H1 (cell line): ENCODE measurements around the gene FBXL15. TPM values are rescaled to one million over a fixed set of nuclear protein-coding genes. Genes with fewer than 3 reads are reported as not detected.
A peak's percentile ranks its signal among the peaks of the same experiment; 100 is the strongest.

ENCODE experiments used
- CTCF ChIA-PET: fragments of 300-600 bp; sonication (Branson Sonifier 250); formaldehyde crosslinking; loops from one replicate; lab custom pipeline; 2021; ENCODE audit not compliant: partially characterized antibody; lab: Charles Lee
- POLR2A ChIA-PET: fragments of 300-600 bp; sonication (Branson Sonifier 250); formaldehyde crosslinking; loops from one replicate; lab custom pipeline; 2021; ENCODE audit warnings: inconsistent platforms; ENCODE audit not compliant: partially characterized antibody; lab: Charles Lee
- DNase-seq, 2 experiments: peaks; one replicate each; pipeline versions ENCODE4 v3.0.0 to v3.0.0-alpha.2; 2010 to 2022; ENCODE audit warnings: low spot score in 2 of 2, low read depth in 1 of 2, mixed read lengths in 1 of 2
- FAIRE-seq: peaks from 2 replicates; lab custom pipeline; 2011; peaks lifted over from hg19 to GRCh38; lab: Jason Lieb, UNC
- H2AFZ ChIP-seq: 2 replicates; pipeline ENCODE4 v1.8.1; 2012; ENCODE audit warnings: low read length, inconsistent platforms
- H2AK5ac ChIP-seq: 2 replicates; pipeline ENCODE4 v1.6.1; 2013; ENCODE audit warnings: low read depth, low read length
- H2BK120ac ChIP-seq: replicated peaks from 2 replicates; pipeline ENCODE3; 2013; ENCODE audit warnings: low read depth, low read length, inconsistent platforms
- H2BK12ac ChIP-seq: 2 replicates; pipeline ENCODE4 v1.6.1; 2013; ENCODE audit warnings: low read depth, low read length
- H2BK15ac ChIP-seq: 2 replicates; pipeline ENCODE4 v1.6.1; 2013; ENCODE audit warnings: low read length
- H2BK20ac ChIP-seq: 2 replicates; pipeline ENCODE4 v1.6.1; 2013; ENCODE audit warnings: low read length
- H2BK5ac ChIP-seq: 2 replicates; pipeline ENCODE4 v1.6.1; 2013; ENCODE audit warnings: low read depth, low read length
- H3K14ac ChIP-seq: 2 replicates; pipeline ENCODE4 v1.6.1; 2013; ENCODE audit warnings: inconsistent platforms; ENCODE audit not compliant: insufficient read length
- H3K18ac ChIP-seq: 2 replicates; pipeline ENCODE4 v1.6.1; 2013; ENCODE audit warnings: low read length; ENCODE audit errors: extremely low read depth
- H3K23ac ChIP-seq: 2 replicates; pipeline ENCODE4 v1.6.1; 2013; ENCODE audit warnings: inconsistent platforms; ENCODE audit not compliant: insufficient read length
- H3K23me2 ChIP-seq: 2 replicates; pipeline ENCODE4 v1.6.1; 2013; ENCODE audit warnings: low read depth, low read length
- H3K27ac ChIP-seq: 2 replicates; pipeline ENCODE4 v1.6.1; 2011; ENCODE audit warnings: low read depth, low read length, inconsistent platforms
- H3K27me3 ChIP-seq, 4 experiments: replicated peaks in 1 of 4; 1 replicate in 1 of 4; 2 replicates in 3 of 4; pipeline versions ENCODE4 v1.6.1 to v1.8.1; 2011 to 2013; ENCODE audit warnings: low read length in 3 of 4, mild to moderate bottlenecking in 3 of 4, inconsistent platforms in 2 of 4, mixed read lengths in 2 of 4, moderate library complexity in 1 of 4; ENCODE audit not compliant: control insufficient read depth in 3 of 4, insufficient read depth in 3 of 4; ENCODE audit errors: extremely low read depth in 1 of 4
- H3K36me3 ChIP-seq, 4 experiments: 2 replicates each; pipeline versions ENCODE4 v1.6.1 to v1.8.1; 2011 to 2013; ENCODE audit warnings: mild to moderate bottlenecking in 4 of 4, low read length in 3 of 4, moderate library complexity in 2 of 4, control low read depth in 1 of 4, inconsistent platforms in 1 of 4; ENCODE audit not compliant: insufficient read depth in 4 of 4, control insufficient read depth in 2 of 4
- H3K4ac ChIP-seq: replicated peaks from 2 replicates; pipeline ENCODE3; 2013; ENCODE audit warnings: low read length, low read depth, mixed read lengths, inconsistent platforms; ENCODE audit not compliant: insufficient read length
- H3K4me1 ChIP-seq, 4 experiments: replicated peaks in 1 of 4; 1 replicate in 1 of 4; 2 replicates in 3 of 4; pipeline versions ENCODE4 v1.6.1 to v1.8.1; 2011 to 2013; ENCODE audit warnings: low read length in 3 of 4, inconsistent platforms in 2 of 4, mixed read lengths in 1 of 4; ENCODE audit not compliant: insufficient read depth in 4 of 4, control insufficient read depth in 3 of 4
- H3K4me2 ChIP-seq, 2 experiments: 2 replicates each; pipeline versions ENCODE4 v1.6.1 to v1.8.1; 2011 to 2013; ENCODE audit warnings: low read depth in 2 of 2, low read length in 2 of 2, control low read depth in 1 of 2, inconsistent platforms in 1 of 2, mild to moderate bottlenecking in 1 of 2; ENCODE audit not compliant: insufficient read depth in 1 of 2
- H3K4me3 ChIP-seq, 4 experiments: fragments of 200-600, 300-600 bp in 1 of 4; sonication (generic), shearing (Covaris generic), sonication (Bioruptor Twin) in 1 of 4; 2 replicates each; pipeline versions ENCODE4 v1.5.1 to v1.8.1; 2011 to 2016; ENCODE audit warnings: low read length in 4 of 4, low read depth in 3 of 4, control low read depth in 2 of 4, inconsistent platforms in 2 of 4, mild to moderate bottlenecking in 2 of 4, mixed read lengths in 1 of 4, moderate library complexity in 1 of 4; ENCODE audit not compliant: insufficient read depth in 2 of 4; ENCODE audit errors: extremely low read depth in 1 of 4
- H3K56ac ChIP-seq: replicated peaks from 2 replicates; pipeline ENCODE3; 2013; ENCODE audit warnings: low read depth, mild to moderate bottlenecking, mixed read lengths, low read length, inconsistent platforms; ENCODE audit not compliant: insufficient read length
- H3K79me1 ChIP-seq: 2 replicates; pipeline ENCODE4 v1.6.1; 2013; ENCODE audit warnings: low read depth, low read length, control low read depth
- H3K79me2 ChIP-seq, 2 experiments: 2 replicates each; pipeline versions ENCODE4 v1.6.1 to v1.8.1; 2012 to 2013; ENCODE audit warnings: low read length in 2 of 2, mild to moderate bottlenecking in 2 of 2, inconsistent platforms in 1 of 2; ENCODE audit not compliant: insufficient read depth in 2 of 2, control insufficient read depth in 1 of 2
- H3K9ac ChIP-seq, 4 experiments: replicated peaks in 1 of 4; 1 replicate in 1 of 4; 2 replicates in 3 of 4; pipeline versions ENCODE4 v1.6.1 to v1.8.1; 2011 to 2013; ENCODE audit warnings: low read depth in 3 of 4, low read length in 3 of 4, control low read depth in 2 of 4, mild to moderate bottlenecking in 2 of 4, moderate library complexity in 2 of 4, inconsistent platforms in 1 of 4; ENCODE audit errors: extremely low read depth in 1 of 4
- H3K9me3 ChIP-seq, 2 experiments: 2 replicates each; pipeline versions ENCODE4 v1.6.1 to v1.8.1; 2012 to 2013; ENCODE audit warnings: mild to moderate bottlenecking in 2 of 2, moderate library complexity in 2 of 2, control low read depth in 1 of 2, inconsistent platforms in 1 of 2, low read depth in 1 of 2, low read length in 1 of 2, mixed read lengths in 1 of 2; ENCODE audit not compliant: insufficient read depth in 2 of 2
- H4K20me1 ChIP-seq, 2 experiments: replicated peaks in 1 of 2; 2 replicates each; pipeline versions ENCODE3 to v1.8.1; 2011 to 2013; ENCODE audit warnings: inconsistent platforms in 2 of 2, low read length in 2 of 2, mild to moderate bottlenecking in 1 of 2; ENCODE audit not compliant: insufficient read depth in 2 of 2, control insufficient read depth in 1 of 2
- H4K5ac ChIP-seq: 2 replicates; pipeline ENCODE4 v1.6.1; 2013; ENCODE audit warnings: low read length, low read depth, mixed read lengths, inconsistent platforms; ENCODE audit not compliant: insufficient read length
- H4K8ac ChIP-seq: 2 replicates; pipeline ENCODE4 v1.8.0; 2013; ENCODE audit warnings: mild to moderate bottlenecking, moderate library complexity, low read length, inconsistent platforms; ENCODE audit not compliant: insufficient read depth; ENCODE audit errors: extremely low read depth
- H4K91ac ChIP-seq: replicated peaks from 2 replicates; pipeline ENCODE3; 2013; ENCODE audit warnings: low read length, mixed read lengths, inconsistent platforms; ENCODE audit not compliant: insufficient read length
- BACH1 ChIP-seq: IDR thresholded peaks from 2 replicates; pipeline ENCODE4 v1.6.1; 2012; ENCODE audit warnings: low read length, improper control_type of control experiment
- BRCA1 ChIP-seq: IDR thresholded peaks from 2 replicates; pipeline ENCODE4 v1.6.1; 2012; ENCODE audit warnings: low read depth, low read length, improper control_type of control experiment
- POLR2AphosphoS5 ChIP-seq: IDR thresholded peaks from 2 replicates; pipeline ENCODE4 v1.6.1; 2011; ENCODE audit warnings: low read depth, low read length
- SIN3A ChIP-seq, 2 experiments: IDR thresholded peaks in 1 of 2; conservative IDR thresholded peaks in 1 of 2; 2 replicates each; pipeline ENCODE4 v1.6.1; 2011 to 2012; ENCODE audit warnings: low read length in 2 of 2, improper control_type of control experiment in 1 of 2, low read depth in 1 of 2, mild to moderate bottlenecking in 1 of 2
- SP2 ChIP-seq: IDR thresholded peaks from 2 replicates; pipeline ENCODE4 v1.6.1; 2012; ENCODE audit warnings: mild to moderate bottlenecking, low read length, inconsistent platforms
- WGBS, 2 experiments: shearing (Covaris generic) in 1 of 2; methylation state at CpG; one replicate each; pipeline versions ENCODE4 v1.1.6 to v1.1.7; 2013 to 2015; ENCODE audit warnings: low lambda C conversion rate in 2 of 2, mixed read lengths in 2 of 2, inconsistent platforms in 1 of 2, low coverage in 1 of 2, missing lambda C conversion rate in 1 of 2; ENCODE audit not compliant: insufficient replicate concordance in 2 of 2, insufficient coverage in 1 of 2, insufficient read length in 1 of 2; ENCODE audit errors: extremely low coverage in 1 of 2, missing lambda C conversion rate in 1 of 2; 5-methylcytosine and 5-hydroxymethylcytosine counted together
- polyA plus RNA-seq, 7 experiments: library from polyadenylated mRNA; depleted of rRNA in 3 of 7; stranded (reverse) in 5 of 7; unstranded in 2 of 7; fragments of >200 nt in 5 of 7; fragments of 200-250 nt in 2 of 7; gene quantifications; 1 replicate in 5 of 7; 2 replicates in 1 of 7; 4 replicates in 1 of 7; pipeline versions ENCODE4 v1.2.1 to v1.2.3, GENCODE V29; 2011 to 2013; ENCODE audit warnings: missing spikeins in 2 of 7, mixed read lengths in 2 of 7
- total RNA-seq: library from RNA; stranded (reverse); fragmentation: NEBNext Ultra II Directional; extraction: Animal tissue kit (Norgen Biotek cat#: 25700); gene quantifications from 2 replicates; pipeline ENCODE4 v1.2.1, GENCODE V29; 2021

The FBXL15 gene
- total and polyA plus RNA-seq, 2 of the 8 experiments (the other 6 are each of a cell fraction or from before 2014, with no cell fraction given) = 11.3 to 22.6 TPM

DNA sequence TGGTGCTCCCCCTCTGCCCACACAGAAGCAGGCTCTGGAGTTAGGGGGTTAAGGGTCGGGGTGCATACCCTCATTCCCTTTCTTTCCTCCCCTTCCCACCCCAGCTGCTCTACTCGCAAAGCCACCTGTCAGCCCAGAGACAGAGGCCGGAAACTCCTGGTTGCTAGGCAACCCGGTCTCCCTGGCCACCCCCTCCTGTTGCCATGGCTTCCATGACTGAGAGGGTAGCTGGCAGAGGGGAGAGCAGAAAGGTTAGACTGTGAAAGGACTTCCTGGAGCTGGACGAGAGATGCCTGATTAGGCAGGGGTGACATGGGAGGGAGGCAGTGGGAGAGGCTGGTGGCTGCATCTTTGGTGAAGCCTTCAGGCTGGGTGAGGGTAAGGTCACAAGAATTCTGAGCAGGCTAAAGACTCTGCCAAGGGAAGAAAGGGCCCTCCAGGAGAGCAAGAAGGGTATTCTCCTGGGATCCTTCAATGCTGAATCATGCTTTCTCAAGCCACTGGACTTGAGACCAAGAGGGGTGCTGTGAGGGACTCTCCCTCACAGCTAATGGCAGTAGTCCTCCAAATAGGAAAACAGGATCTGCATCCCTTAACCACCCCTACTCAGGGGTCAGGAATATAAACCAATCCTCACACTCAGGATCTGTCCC lies 7.5 kb upstream of the FBXL15 start:
- Histone ChIP-seq H3K56ac (no peak overlapping the region), H3K4me1 (peaks cover 12 to 34% (median 22%) of the 10 kb centered on the region in 4 experiments), H3K27me3 (peaks cover 13 to 42% (median 41%) of the 10 kb centered on the region in 4 experiments), H2AK5ac (no peak overlapping the region), H3K23ac (no peak overlapping the region), H3K9ac (no peak overlapping the region), H4K8ac (no peak overlapping the region), H3K36me3 (no peaks in the 10 kb centered on the region), H4K20me1 (peaks cover 0 to under 1% of the 10 kb centered on the region in 2 experiments), H3K14ac (no peak overlapping the region), H2BK5ac (no peak overlapping the region), H4K5ac (no peak overlapping the region), H3K79me2 (no peaks in the 10 kb centered on the region), H3K79me1 (no peaks in the 10 kb centered on the region), H3K9me3 (no peaks in the 10 kb centered on the region), H3K27ac (no peak overlapping the region), H3K4ac (no peak overlapping the region), H2AFZ (no peak overlapping the region), H4K91ac (no peak overlapping the region), H2BK20ac (no peak overlapping the region), H3K23me2 (peaks cover 29% of the 10 kb centered on the region), H3K4me3 (no peak overlapping the region), H3K18ac (no peak overlapping the region), H3K4me2 (0 out of 4 replicates have a peak overlapping the region, but pooled peaks of 1 of the 2 experiments have one; percentile 8), H2BK15ac (no peak overlapping the region), H2BK120ac (no peak overlapping the region), H2BK12ac (no peak overlapping the region)
- no peak for FAIRE-seq
- TF ChIP-seq POLR2AphosphoS5 (no peak), SP2 (no peak), BRCA1 (no peak), BACH1 (peak; percentile 30; the same call in 1 of the 2 replicates), SIN3A (conservative IDR thresholded peaks at IDR 0.05 in 1 of 2, IDR thresholded peaks at IDR 0.05 in 1 of 2; ENCODE audit: low read depth in 1 of 2, low read length in 2 of 2) (peak in 1 of 2 experiments; percentile 76; a peak in 1 of 4 replicates)
- POLR2A ChIA-PET = interaction anchor here (1.7 to 4.9 kb wide), 2 partner anchors 9 to 18 kb away, joined by 6 to 51 read pairs; partner anchors contain the start of genes FBXL15 and NFKB2
- WGBS, 2 experiments = 39% methylated on average over 3 of the region's 5 CpGs; no CpG with 5 or more reads in 1 of the 2 experiments
- CTCF ChIA-PET = interaction anchor here (0.6 to 10.1 kb wide), 10 partner anchors 10 to 189 kb away, joined by 3 to 205 read pairs (median 4); partner anchors contain the start of gene NFKB2
- DNase-seq = no peak
